SU-DHL-6 (cell line): ENCODE measurements around the gene MBNL1.

Experiments used
- CTCF ChIP-seq: fragments of 200-600 bp; sonication (generic); IDR thresholded peaks from one replicate; pipeline ENCODE4 v1.5.1; 2017; ENCODE audit warnings: antibody characterized with exemption, mild to moderate bottlenecking, low read length, moderate library complexity; ENCODE audit not compliant: insufficient read depth, poor library complexity, severe bottlenecking
- EZH2phosphoT487 ChIP-seq: fragments of 200-600 bp; sonication (generic), shearing (Covaris generic); conservative IDR thresholded peaks from 2 replicates; pipeline ENCODE4 v1.6.1; 2018; ENCODE audit warnings: mild to moderate bottlenecking, antibody characterized with exemption, low read length, moderate library complexity, mixed read lengths

GRCh38 chr3:152374262-152374990 lies 105.7 kb downstream of the MBNL1 start:
- TF ChIP-seq CTCF (no peak), EZH2phosphoT487 (no peak)
